OCI-LY3 (cell line): ENCODE measurements around the gene HOXB6.

ENCODE experiments used
- H2AFZ ChIP-seq: fragments of 200-600, 300-600 bp; shearing (Covaris generic); 2 replicates; pipeline ENCODE4 v1.6.0; 2014; ENCODE audit warnings: antibody characterized with exemption, low read depth, low read length
- H3K27ac ChIP-seq: fragments of 200-600, 300-600 bp; sonication (generic); 2 replicates; pipeline ENCODE4 v1.5.1; 2014; ENCODE audit warnings: mild to moderate bottlenecking, low read length, moderate library complexity, mixed read lengths
- H3K27me3 ChIP-seq: fragments of 200-600, 300-600 bp; sonication (generic); 2 replicates; pipeline ENCODE4 v1.6.1; 2014; ENCODE audit warnings: low read depth, low read length, mixed read lengths
- H3K36me3 ChIP-seq: fragments of 200-600, 300-600 bp; sonication (generic); replicated peaks from 2 replicates; pipeline ENCODE3; 2014; ENCODE audit warnings: low read depth, low read length, mixed read lengths
- H3K4me1 ChIP-seq: fragments of 300-600, 200-600 bp; sonication (generic); 2 replicates; pipeline ENCODE4 v1.6.1; 2014; ENCODE audit warnings: low read length, mixed read lengths
- H3K4me2 ChIP-seq: fragments of 200-600, 300-600 bp; sonication (generic); 2 replicates; pipeline ENCODE4 v1.6.1; 2014; ENCODE audit warnings: low read length, mixed read lengths
- H3K4me3 ChIP-seq: fragments of 300-600, 200-600 bp; sonication (generic); 2 replicates; pipeline ENCODE4 v1.5.1; 2014; ENCODE audit warnings: antibody characterized with exemption, mild to moderate bottlenecking, low read length, moderate library complexity
- H3K79me2 ChIP-seq: fragments of 300-600, 200-600 bp; shearing (Covaris generic); 2 replicates; pipeline ENCODE4 v1.6.1; 2014; ENCODE audit warnings: mild to moderate bottlenecking, low read length, mixed read lengths
- H3K9ac ChIP-seq: fragments of 300-600, 200-600 bp; shearing (Covaris generic); 2 replicates; pipeline ENCODE4 v1.6.0; 2014; ENCODE audit warnings: mild to moderate bottlenecking, low read length, moderate library complexity
- H3K9me3 ChIP-seq: fragments of 200-600, 300-600 bp; shearing (Covaris generic); 2 replicates; pipeline ENCODE4 v1.6.1; 2014; ENCODE audit warnings: low read length, mixed read lengths; ENCODE audit not compliant: insufficient read depth
- H4K20me1 ChIP-seq: fragments of 200-600, 300-600 bp; sonication (generic); 2 replicates; pipeline ENCODE4 v1.6.1; 2016; ENCODE audit warnings: low read length, mixed read lengths; ENCODE audit not compliant: insufficient read depth
- CTCF ChIP-seq: fragments of 200-600, 300-600 bp; sonication (generic); IDR thresholded peaks from 2 replicates; pipeline ENCODE4 v1.5.1; 2014; ENCODE audit warnings: antibody characterized with exemption, low read length, low read depth
- EZH2phosphoT487 ChIP-seq: fragments of 200-600 bp; shearing (Covaris generic); IDR thresholded peaks from 2 replicates; pipeline ENCODE4 v1.6.1; 2018; ENCODE audit warnings: antibody characterized with exemption, mixed run types, low read depth

HOXB6 gene

DNA sequence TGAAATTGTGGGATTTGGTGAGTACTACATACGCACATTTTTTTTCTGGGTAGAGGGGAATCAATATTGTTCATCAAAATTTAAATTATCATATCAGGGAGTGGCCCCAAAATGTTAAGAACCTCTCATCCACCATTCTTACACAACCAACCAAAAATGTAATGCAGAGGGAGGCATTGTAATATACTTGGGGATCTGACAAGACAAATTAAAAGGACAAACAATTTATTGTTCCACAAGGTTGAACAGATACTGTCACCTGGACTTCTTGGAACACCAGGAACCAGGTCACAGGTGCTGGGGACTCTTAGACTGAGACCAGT is 36.0 kb upstream of the HOXB6 start:
- Histone ChIP-seq H3K4me2 (no peak overlapping the region), H3K79me2 (no peaks in the 10 kb centered on the region), H3K4me3 (no peak overlapping the region), H3K4me1 (peaks cover 10% of the 10 kb centered on the region), H3K9me3 (no peaks in the 10 kb centered on the region), H4K20me1 (no peaks in the 10 kb centered on the region), H3K9ac (no peak overlapping the region), H2AFZ (no peak overlapping the region), H3K27me3 (peaks cover 23% of the 10 kb centered on the region), H3K36me3 (no peaks in the 10 kb centered on the region), H3K27ac (no peak overlapping the region)
- TF ChIP-seq CTCF (no peak), EZH2phosphoT487 (no peak)

DNA sequence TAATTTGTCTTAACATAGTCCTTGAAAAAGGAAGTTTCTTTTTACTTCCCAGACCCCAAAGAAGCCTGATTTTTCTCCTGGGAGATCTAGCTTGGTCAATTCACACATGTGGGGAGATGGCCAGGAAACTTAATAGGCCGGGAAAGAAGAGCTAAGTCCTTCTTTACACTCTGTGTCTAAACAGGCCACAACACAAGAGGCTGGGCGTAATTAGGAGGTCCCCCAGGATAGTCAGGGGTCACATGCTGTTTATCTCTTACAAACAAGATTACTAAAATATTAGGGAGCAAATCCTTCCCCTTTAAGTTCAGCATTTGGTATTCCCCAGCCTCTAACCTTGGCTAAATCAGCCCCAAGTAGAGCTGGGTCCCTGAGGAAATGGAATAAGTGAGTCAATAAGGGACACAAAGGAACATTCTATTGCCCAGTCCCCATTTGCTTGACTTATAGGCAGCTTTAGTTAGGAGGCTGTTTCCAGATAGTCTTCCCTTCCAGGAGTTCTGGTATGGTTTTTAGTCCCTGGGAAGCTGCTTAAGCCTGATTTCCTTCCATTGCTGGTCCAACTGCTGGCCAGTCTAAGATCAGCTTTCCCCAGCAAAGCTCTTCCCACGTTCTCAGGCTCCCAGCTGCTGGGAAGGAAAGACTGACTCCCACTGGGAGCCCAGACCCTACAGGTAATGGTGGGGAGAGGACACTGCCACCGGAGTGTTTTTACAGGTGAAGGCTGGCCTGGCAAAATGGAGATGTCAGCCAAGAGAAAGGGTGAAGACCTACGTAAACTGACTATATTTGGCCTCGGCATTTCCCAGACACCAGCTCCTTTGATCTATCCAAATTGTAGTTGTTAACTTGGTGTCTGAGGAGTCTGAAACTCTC is 35.4 kb upstream of the HOXB6 start:
- H3K4me1 ChIP-seq = peaks cover 16% of the 10 kb centered on the region
- H3K4me2 ChIP-seq = no peak overlapping the region
- H3K27me3 ChIP-seq = peaks cover 23% of the 10 kb centered on the region
- no peaks in the 10 kb centered on the region for H4K20me1 ChIP-seq
- no peak overlapping the region for H3K4me3 ChIP-seq
- TF ChIP-seq EZH2phosphoT487 (no peak), CTCF (no peak)
- no peak overlapping the region for H2AFZ ChIP-seq
- no peaks in the 10 kb centered on the region for H3K79me2 ChIP-seq
- no peaks in the 10 kb centered on the region for H3K36me3 ChIP-seq
- no peaks in the 10 kb centered on the region for H3K9me3 ChIP-seq
- no peak overlapping the region for H3K27ac ChIP-seq
- no peak overlapping the region for H3K9ac ChIP-seq

DNA sequence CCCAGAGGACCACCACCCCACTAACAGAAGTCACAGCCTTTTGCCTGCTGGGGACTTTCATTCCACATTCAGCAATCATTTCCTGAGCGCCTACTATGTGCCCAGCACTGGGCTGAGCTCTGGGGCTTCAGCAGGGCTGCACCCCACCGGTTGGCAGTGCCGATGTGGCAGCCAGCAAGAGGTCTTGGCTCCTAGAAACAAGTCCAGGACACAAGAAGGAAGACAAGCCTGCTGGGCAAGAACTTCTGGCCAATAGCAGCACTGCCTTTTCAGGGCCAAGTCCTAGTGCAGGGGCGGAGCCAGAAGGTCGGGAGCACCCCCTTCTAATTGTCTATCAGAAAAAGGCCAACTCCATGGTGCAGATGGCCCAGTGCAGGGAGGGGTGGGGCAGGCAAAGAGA is 34.4 kb upstream of the HOXB6 start:
- no peak overlapping the region for H3K27ac ChIP-seq
- H3K9ac ChIP-seq = no peak overlapping the region
- H3K27me3 ChIP-seq = peaks cover 23% of the 10 kb centered on the region
- no peak overlapping the region for H2AFZ ChIP-seq
- H3K4me3 ChIP-seq = no peak overlapping the region
- TF ChIP-seq CTCF (no peak), EZH2phosphoT487 (no peak)
- H3K79me2 ChIP-seq = no peaks in the 10 kb centered on the region
- H3K4me1 ChIP-seq = peaks cover 22% of the 10 kb centered on the region
- H3K36me3 ChIP-seq = no peaks in the 10 kb centered on the region
- H4K20me1 ChIP-seq = no peaks in the 10 kb centered on the region
- no peaks in the 10 kb centered on the region for H3K9me3 ChIP-seq
- no peak overlapping the region for H3K4me2 ChIP-seq

GRCh38 chr17:48637323-48638260 is 32.8 kb upstream of the HOXB6 start:
- peaks cover 27% of the 10 kb centered on the region for H3K4me1 ChIP-seq
- no peaks in the 10 kb centered on the region for H4K20me1 ChIP-seq
- no peak overlapping the region for H3K27ac ChIP-seq
- no peak overlapping the region for H3K4me2 ChIP-seq
- H2AFZ ChIP-seq = no peak overlapping the region
- H3K9ac ChIP-seq = no peak overlapping the region
- no peaks in the 10 kb centered on the region for H3K79me2 ChIP-seq
- TF ChIP-seq CTCF (no peak), EZH2phosphoT487 (no peak)
- H3K9me3 ChIP-seq = no peaks in the 10 kb centered on the region
- H3K36me3 ChIP-seq = no peaks in the 10 kb centered on the region
- H3K4me3 ChIP-seq = no peak overlapping the region
- H3K27me3 ChIP-seq = peaks cover 23% of the 10 kb centered on the region
